HEK293 (cell line): ENCODE measurements around the gene SAP130.

Source experiments
- CTCF ChIA-PET: fragments of 350-600 bp; formaldehyde crosslinking; extraction: SDS; loops from one replicate; lab custom pipeline; 2021; ENCODE audit warnings: antibody characterized with exemption; lab: Yijun Ruan, JAX
- POLR2A ChIA-PET: fragments of 300-600 bp; formaldehyde crosslinking; extraction: SDS; loops from one replicate; lab custom pipeline; 2020; ENCODE audit warnings: antibody characterized with exemption, inconsistent platforms; lab: Yijun Ruan, JAX
- H3K27ac ChIP-seq: fragments of 200-500 bp; sonication (Bioruptor generic); 2 replicates; pipeline ENCODE4 v1.5.1; 2014; ENCODE audit warnings: low read depth, low read length, control low read depth, inconsistent platforms; ENCODE audit errors: extremely low read depth
- H3K36me3 ChIP-seq, 2 experiments: fragments of 200-500 bp in 1 of 2; sonication (Bioruptor generic) in 1 of 2; 1 replicate in 1 of 2; 2 replicates in 1 of 2; pipeline ENCODE4 v1.5.1; 2014 to 2017; ENCODE audit warnings: inconsistent platforms in 2 of 2, low read length in 2 of 2; ENCODE audit not compliant: control insufficient read depth in 2 of 2, insufficient read depth in 1 of 2
- H3K4me1 ChIP-seq: fragments of 200-500 bp; sonication (Bioruptor generic); 2 replicates; pipeline ENCODE4 v1.5.1; 2014; ENCODE audit warnings: mild to moderate bottlenecking, low read length, inconsistent platforms; ENCODE audit not compliant: control insufficient read depth, insufficient read depth
- H3K4me3 ChIP-seq: 2 replicates; pipeline ENCODE4 v1.5.1; 2011; ENCODE audit warnings: low read depth, mild to moderate bottlenecking, control low read depth, low read length, moderate library complexity
- H3K9me3 ChIP-seq: fragments of 200-500 bp; sonication (Bioruptor generic); 2 replicates; pipeline ENCODE4 v1.5.1; 2014; ENCODE audit warnings: low read depth, low read length, inconsistent platforms; ENCODE audit not compliant: control insufficient read depth, insufficient read depth
- BCL11B ChIP-seq: fragments of 450-650 bp; formaldehyde crosslinking; IDR thresholded peaks from 2 replicates; pipeline ENCODE4 v1.5.1; 2016; ENCODE audit warnings: low read depth, missing biosample characterization, missing genetic modification characterization
- CTCF ChIP-seq: fragments of 450-650 bp; formaldehyde crosslinking; IDR thresholded peaks from 2 replicates; pipeline ENCODE4 v1.5.1; 2016; ENCODE audit warnings: missing biosample characterization, missing genetic modification characterization
- FEZF1 ChIP-seq: fragments of 450-650 bp; formaldehyde crosslinking; IDR thresholded peaks from 2 replicates; pipeline ENCODE4 v1.5.1; 2016; ENCODE audit warnings: missing biosample characterization, missing genetic modification characterization
- KLF1 ChIP-seq: fragments of 450-650 bp; formaldehyde crosslinking; IDR thresholded peaks from 2 replicates; pipeline ENCODE4 v1.5.1; 2016; ENCODE audit warnings: missing biosample characterization, missing genetic modification characterization
- MYNN ChIP-seq: fragments of 450-650 bp; formaldehyde crosslinking; IDR thresholded peaks from 2 replicates; pipeline ENCODE4 v1.5.1; 2016; ENCODE audit warnings: missing biosample characterization, missing genetic modification characterization, borderline replicate concordance
- RBAK ChIP-seq: fragments of 450-650 bp; formaldehyde crosslinking; IDR thresholded peaks from 2 replicates; pipeline ENCODE4 v1.5.1; 2016; ENCODE audit warnings: missing biosample characterization, missing genetic modification characterization
- SALL2 ChIP-seq: fragments of 450-650 bp; formaldehyde crosslinking; IDR thresholded peaks from 2 replicates; pipeline ENCODE4 v1.5.0; 2017; ENCODE audit warnings: missing biosample characterization, mild to moderate bottlenecking, missing genetic modification characterization, borderline replicate concordance
- ZBTB49 ChIP-seq: fragments of 450-650 bp; formaldehyde crosslinking; IDR thresholded peaks from 2 replicates; pipeline ENCODE4 v1.5.1; 2016; ENCODE audit warnings: missing biosample characterization, missing genetic modification characterization, low read depth
- ZNF114 ChIP-seq: fragments of 450-650 bp; formaldehyde crosslinking; IDR thresholded peaks from 2 replicates; pipeline ENCODE4 v1.5.0; 2017; ENCODE audit warnings: missing biosample characterization, missing genetic modification characterization
- ZNF148 ChIP-seq: fragments of 450-650 bp; formaldehyde crosslinking; IDR thresholded peaks from 2 replicates; pipeline ENCODE4 v1.5.0; 2017; ENCODE audit warnings: missing biosample characterization, missing genetic modification characterization, borderline replicate concordance
- ZNF184 ChIP-seq: fragments of 450-650 bp; IDR thresholded peaks from 2 replicates; pipeline ENCODE4 v1.5.1; 2018; ENCODE audit warnings: missing biosample characterization, mild to moderate bottlenecking, missing genetic modification characterization
- ZNF214 ChIP-seq: fragments of 450-650 bp; formaldehyde crosslinking; IDR thresholded peaks from 2 replicates; pipeline ENCODE4 v1.5.1; 2017; ENCODE audit warnings: missing biosample characterization, mild to moderate bottlenecking, missing genetic modification characterization, borderline replicate concordance
- ZNF488 ChIP-seq: fragments of 450-650 bp; formaldehyde crosslinking; IDR thresholded peaks from 2 replicates; pipeline ENCODE4 v1.5.1; 2016; ENCODE audit warnings: missing biosample characterization, missing genetic modification characterization
- ZNF623 ChIP-seq: fragments of 450-650 bp; formaldehyde crosslinking; IDR thresholded peaks from 2 replicates; pipeline ENCODE4 v1.5.1; 2016; ENCODE audit warnings: missing biosample characterization, missing genetic modification characterization
- ZNF624 ChIP-seq: fragments of 450-650 bp; formaldehyde crosslinking; IDR thresholded peaks from 2 replicates; pipeline ENCODE4 v1.5.1; 2017; ENCODE audit warnings: missing biosample characterization, missing genetic modification characterization
- ZNF791 ChIP-seq: fragments of 450-650 bp; formaldehyde crosslinking; IDR thresholded peaks from 2 replicates; pipeline ENCODE4 v1.5.1; 2016; ENCODE audit warnings: missing biosample characterization, missing genetic modification characterization
- ZSCAN30 ChIP-seq: fragments of 450-650 bp; IDR thresholded peaks from 2 replicates; pipeline ENCODE4 v1.5.1; 2018; ENCODE audit warnings: missing biosample characterization, mild to moderate bottlenecking, missing genetic modification characterization, moderate library complexity
- TF ChIP-seq, protein P1 (sequence below): fragments of 450-650 bp; formaldehyde crosslinking; conservative IDR thresholded peaks from 2 replicates; pipeline ENCODE4 v1.5.1; 2016; ENCODE audit warnings: low read depth, missing biosample characterization, missing genetic modification characterization

Gene SAP130

DNA sequence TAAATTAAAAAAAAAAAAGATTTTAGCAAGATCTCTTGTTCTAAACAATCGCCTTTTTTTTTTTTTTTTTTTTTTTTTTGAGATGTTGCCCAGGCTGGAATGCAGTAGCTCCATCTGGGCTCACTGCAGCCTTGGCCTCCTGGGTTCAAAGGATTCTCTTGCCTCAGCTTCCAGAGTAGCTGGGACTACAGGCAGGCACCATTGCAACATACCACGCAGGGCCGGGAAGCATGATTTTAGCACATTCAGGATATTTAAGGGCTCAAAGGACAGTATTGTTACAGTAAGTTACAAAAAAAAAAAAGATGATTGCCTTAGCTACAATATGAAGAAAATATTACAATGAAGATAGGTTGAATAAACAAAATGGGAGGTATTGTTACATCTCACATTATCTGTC is 29.5 kb upstream of the SAP130 start:
- H3K9me3 ChIP-seq: no peaks in the 10 kb centered on the region
- H3K36me3 ChIP-seq: no peaks in the 10 kb centered on the region
- ChIA-PET CTCF (interaction anchor here (0.6 kb wide), 1 partner anchor 1828 kb away, joined by 3 read pairs; no protein-coding TSS in a partner anchor), POLR2A (no interaction called here)
- TF ChIP-seq ZNF114 (tag by site-specific recombination) (no peak), ZNF184 (tag by site-specific recombination) (no peak), SALL2 (tag by site-specific recombination) (no peak), RBAK (tag by site-specific recombination) (no peak), BCL11B (tag by site-specific recombination) (no peak), ZNF624 (no peak), ZSCAN30 (no peak), ZNF148 (tag by site-specific recombination) (no peak), ZBTB49 (tag by site-specific recombination) (no peak), ZNF488 (tag by site-specific recombination) (no peak), ZNF214 (tag by site-specific recombination) (no peak), ZNF791 (tag by site-specific recombination) (no peak), ZNF623 (no peak)
- TF ChIP-seq, protein P1, sequence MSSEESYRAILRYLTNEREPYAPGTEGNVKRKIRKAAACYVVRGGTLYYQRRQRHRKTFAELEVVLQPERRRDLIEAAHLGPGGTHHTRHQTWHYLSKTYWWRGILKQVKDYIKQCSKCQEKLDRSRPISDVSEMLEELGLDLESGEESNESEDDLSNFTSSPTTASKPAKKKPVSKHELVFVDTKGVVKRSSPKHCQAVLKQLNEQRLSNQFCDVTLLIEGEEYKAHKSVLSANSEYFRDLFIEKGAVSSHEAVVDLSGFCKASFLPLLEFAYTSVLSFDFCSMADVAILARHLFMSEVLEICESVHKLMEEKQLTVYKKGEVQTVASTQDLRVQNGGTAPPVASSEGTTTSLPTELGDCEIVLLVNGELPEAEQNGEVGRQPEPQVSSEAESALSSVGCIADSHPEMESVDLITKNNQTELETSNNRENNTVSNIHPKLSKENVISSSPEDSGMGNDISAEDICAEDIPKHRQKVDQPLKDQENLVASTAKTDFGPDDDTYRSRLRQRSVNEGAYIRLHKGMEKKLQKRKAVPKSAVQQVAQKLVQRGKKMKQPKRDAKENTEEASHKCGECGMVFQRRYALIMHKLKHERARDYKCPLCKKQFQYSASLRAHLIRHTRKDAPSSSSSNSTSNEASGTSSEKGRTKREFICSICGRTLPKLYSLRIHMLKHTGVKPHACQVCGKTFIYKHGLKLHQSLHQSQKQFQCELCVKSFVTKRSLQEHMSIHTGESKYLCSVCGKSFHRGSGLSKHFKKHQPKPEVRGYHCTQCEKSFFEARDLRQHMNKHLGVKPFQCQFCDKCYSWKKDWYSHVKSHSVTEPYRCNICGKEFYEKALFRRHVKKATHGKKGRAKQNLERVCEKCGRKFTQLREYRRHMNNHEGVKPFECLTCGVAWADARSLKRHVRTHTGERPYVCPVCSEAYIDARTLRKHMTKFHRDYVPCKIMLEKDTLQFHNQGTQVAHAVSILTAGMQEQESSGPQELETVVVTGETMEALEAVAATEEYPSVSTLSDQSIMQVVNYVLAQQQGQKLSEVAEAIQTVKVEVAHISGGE: no peak
- no peaks in the 10 kb centered on the region for H3K4me1 ChIP-seq
- no peak overlapping the region for H3K4me3 ChIP-seq
- no peak overlapping the region for H3K27ac ChIP-seq

- Histone ChIP-seq H3K36me3 (no peaks in the 10 kb centered on the region), H3K4me1 (no peaks in the 10 kb centered on the region), H3K9me3 (no peaks in the 10 kb centered on the region), H3K27ac (no peak overlapping the region), H3K4me3 (no peak overlapping the region)
- POLR2A ChIA-PET: interaction anchor here (0.8 kb wide), 1 partner anchor 36 kb away, joined by 5 read pairs; the partner anchor contains the start of gene UGGT1
- CTCF ChIA-PET: interaction anchor here (1.0 to 1.8 kb wide), 2 partner anchors 9 to 123 kb away, joined by 3 to 4 read pairs; no protein-coding TSS in a partner anchor
- TF ChIP-seq MYNN (tag by site-specific recombination): no peak
- TF ChIP-seq KLF1 (tag by site-specific recombination): no peak
- TF ChIP-seq FEZF1: no peak
- no peak for TF ChIP-seq ZNF148 (tag by site-specific recombination)
- no peak for TF ChIP-seq CTCF (tag by site-specific recombination)
Observed at GRCh38 chr2:128054104-128054885, 26.4 kb upstream of the SAP130 start.
